ENCODE measurements around the gene FAXDC2.
"Not testable (repeated sequence)": the region's sequence is repeated elsewhere in the genome, so short reads cannot be mapped to it uniquely, and the experiment has no call there.

The FAXDC2 gene

DNA sequence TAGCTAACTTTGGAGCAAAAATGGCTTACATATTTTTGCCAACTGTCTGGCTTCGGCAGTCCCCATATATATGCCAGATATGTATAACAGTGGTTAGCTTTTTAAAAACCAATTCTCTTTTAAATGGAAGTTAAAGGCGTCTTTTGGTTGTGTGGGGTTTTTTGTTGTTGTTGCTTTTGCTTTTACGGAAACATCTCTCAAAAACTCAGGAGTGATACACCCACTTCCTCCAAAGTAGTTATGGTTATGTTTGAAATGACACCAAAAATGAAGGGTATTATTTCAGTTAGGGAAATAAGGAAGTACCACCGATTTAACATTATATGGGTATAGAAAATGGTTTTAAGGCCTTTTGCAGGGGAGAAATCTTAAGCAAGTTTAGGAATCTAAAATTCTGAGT, 10.4 kb upstream of the FAXDC2 start:
- peak in 1 of 5 experiments; percentile 31 for DNase-seq

GRCh38 chr5:154860123-154860522, 9.7 kb upstream of the FAXDC2 start:
- peak in 1 of 5 experiments; percentile 38 for DNase-seq

DNA sequence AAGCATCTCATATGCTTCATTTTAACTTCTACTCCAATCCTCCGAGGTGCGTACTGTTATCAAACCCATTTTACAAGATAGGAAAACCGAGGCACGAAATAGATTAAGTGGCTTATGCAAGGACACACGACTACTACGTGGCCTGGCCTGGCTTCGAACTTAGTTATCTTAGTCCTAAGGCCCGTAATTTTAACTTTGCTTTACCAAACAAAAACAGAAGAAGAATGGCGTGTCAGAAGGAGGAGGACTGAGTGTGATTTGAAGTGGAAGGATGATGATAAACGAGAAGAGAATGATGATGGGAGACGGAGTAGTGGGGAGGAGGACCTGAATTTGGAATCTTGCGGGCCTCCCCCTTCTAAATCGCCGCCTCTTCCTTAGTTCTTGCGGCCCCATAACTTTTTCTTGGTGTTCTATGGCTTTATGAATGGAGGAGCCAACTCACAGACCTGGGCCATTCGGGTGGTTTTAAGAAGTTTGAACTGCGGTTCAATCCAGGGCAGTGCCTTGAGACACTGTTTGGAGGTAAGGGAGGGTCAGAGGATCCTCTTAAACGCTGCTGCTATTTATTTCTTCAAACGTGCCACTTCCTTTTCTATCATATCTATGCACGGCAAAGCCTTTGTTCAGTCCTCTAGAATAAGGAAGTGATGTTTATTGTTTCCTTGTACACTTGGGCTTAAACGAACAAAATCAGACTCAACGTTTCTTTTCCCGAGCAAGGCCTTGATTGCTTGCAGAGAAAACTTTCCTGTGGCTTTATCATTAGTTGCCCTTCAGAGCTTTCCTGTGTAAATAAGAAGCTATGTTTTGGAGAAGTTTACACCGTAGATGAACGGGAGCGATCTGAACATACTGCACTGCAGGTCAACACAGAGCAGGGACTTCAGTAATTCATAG, 8.8 kb upstream of the FAXDC2 start:
- peak in 2 of 5 experiments; percentile 12 to 49 for DNase-seq

- DNase-seq, result peak; percentile 92 to 99 (median 97)
Measured at GRCh38 chr5:154858297-154858971, 8.0 kb upstream of the FAXDC2 start, which contains the start of gene CNOT8. TSS of gene CNOT8 (plus strand) at chr5:154858627. CDS start at chr5:154863279, 4,652 bp downstream.

- DNase-seq, result peak; percentile 66 to 92 (median 87)
Measured at GRCh38 chr5:154857530-154858296, 7.3 kb upstream of the FAXDC2 start.

DNA sequence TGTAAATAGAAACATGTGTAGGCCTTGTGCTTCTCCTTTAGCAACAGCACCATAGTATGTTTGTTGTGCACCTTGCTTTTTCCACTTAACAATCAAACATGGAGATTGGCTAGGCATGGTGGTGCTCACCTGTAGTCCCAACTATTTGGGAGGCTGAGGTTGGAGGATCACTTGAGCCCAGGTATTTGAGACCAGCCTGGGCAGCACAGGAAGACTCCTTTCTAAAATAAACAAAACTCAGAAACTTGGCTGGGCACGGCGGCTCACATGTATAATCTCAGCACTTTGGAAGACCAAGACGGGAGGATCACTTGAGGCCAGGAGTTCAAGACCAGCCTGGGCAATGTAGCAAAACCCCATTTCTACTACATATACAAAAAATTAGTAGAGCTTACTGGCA, 948 bp upstream of the FAXDC2 start:
- DNase-seq, result no peak

DNA sequence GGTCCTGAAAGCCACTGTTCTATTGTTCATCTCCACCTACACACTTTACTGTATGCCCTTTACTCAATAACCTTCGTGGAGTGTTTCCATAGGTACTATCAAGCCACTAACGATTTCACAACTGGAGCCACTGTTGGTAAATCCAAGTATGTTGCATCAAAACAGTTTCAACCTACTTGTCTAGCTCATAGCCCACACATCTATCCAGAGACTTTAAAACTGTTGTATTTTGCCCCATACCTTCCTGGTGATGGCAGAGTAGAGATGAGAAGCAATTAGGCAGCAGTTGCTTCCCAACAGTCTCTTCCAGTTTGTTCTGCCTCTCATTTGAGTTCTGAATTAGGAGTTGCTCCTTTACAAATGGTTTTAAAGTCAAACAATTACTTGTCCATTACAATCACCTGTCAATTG, 607 bp downstream of the FAXDC2 start:
- no peak for DNase-seq

DNA sequence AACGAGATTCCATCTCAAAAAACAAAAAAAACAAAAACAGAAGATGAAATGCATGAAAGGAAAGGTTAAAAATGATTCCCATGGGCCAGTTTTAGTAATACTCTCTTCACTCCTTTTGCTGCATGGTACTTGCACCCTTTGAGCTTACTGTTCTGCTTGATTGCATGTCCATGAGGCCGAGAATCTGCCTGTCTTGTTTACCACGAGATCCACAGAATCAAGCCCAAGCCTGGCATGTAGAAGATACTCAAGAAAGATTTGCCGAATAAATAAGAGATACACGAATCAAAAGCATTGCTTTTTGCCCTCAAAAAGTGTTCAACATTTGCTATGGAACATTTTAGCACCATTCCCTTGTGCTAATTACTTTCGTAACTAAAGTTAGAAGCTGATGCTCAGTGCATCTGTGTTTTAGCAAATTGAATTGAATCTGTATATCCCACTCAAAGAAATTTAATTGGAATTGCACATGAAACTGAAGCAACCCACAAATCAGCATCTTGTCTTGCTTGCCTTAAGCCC, 1.1 kb downstream of the FAXDC2 start:
- DNase-seq, result no peak

- DNase-seq, result no peak
Measured at GRCh38 chr5:154844809-154845208, 5.6 kb downstream of the FAXDC2 start.

GRCh38 chr5:154842689-154843530, 7.5 kb downstream of the FAXDC2 start:
- DNase-seq, result no peak

DNA sequence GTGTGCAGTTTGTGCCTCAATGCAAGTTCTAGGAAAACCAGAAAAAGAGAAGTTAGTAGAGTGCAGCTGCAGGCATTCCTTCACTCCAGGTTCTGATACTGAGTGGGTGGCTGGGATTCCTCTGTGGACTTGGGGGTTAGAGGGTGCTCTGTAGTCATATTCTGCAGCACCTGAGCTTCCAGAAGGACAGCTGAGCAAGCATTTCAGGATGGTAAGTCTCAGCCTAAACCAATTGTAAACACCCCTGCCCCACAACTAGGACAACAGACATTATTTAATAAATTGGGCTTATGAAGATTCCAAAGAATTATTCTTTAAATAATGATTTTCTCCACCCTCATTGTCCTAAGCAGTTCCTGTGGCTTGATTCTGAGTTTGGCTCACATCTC, 9.1 kb downstream of the FAXDC2 start:
- DNase-seq, result no peak

DNA sequence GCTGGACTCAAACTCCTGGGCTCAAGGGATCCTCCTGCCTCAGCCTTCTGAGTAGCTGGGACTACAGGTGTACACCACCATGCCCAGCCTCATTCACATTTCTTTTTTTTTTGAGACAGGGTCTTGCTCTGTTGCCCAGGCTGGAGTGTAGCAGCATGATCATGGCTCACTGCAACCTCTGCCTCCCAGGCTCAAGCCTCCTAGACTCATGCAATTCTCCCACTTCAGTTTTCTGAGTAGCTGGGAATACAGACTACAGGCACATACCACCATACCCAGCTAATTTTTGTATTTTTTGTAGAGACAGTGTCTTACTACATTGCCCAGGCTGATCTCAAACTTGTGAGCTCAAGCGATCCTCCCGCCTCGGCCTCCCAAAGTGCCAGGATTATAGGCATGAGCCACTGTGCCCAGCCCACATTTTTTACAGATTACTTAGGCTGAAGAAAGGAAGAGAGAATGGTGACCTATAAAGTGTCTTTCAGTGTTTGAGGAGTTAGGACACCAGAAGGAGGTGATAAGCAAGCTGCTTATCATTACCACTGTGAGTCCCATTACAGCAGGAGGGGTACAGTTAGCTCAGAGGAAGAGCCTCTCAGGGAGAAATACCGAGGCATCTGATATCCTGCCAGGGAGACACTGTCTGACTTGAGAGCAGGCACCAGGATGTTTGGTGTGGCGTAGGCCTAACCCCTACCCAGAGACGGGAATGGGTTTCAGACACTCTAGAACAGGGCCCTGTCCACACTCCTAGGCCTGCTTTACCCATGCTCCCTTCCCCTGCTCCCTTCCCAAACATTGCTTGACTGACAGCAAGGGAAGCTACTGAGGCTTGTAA, 9.7 kb downstream of the FAXDC2 start:
- DNase-seq, result no peak

- no peak for DNase-seq
Measured at GRCh38 chr5:154837009-154837901, 13.1 kb downstream of the FAXDC2 start.

GRCh38 chr5:154836225-154836624, 14.2 kb downstream of the FAXDC2 start:
- no peak for DNase-seq

DNA sequence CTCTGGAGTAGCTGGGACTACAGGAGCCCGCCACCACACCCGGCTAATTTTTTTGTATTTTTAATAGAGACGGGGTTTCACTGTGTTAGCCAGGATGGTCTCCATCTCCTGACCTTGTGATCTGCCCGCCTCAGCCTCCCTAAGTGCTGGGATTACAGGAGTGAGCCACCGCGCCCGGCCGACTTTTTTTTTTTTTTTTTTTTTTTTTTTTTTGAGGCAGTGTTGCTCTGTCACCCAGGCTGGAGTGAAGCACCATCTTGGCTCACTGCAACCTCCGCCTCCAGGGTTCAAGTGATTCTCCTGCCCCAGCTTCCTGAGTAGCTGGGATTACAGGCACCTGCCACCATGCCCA, 14.7 kb downstream of the FAXDC2 start:
- not testable (repeated sequence) for DNase-seq

DNA sequence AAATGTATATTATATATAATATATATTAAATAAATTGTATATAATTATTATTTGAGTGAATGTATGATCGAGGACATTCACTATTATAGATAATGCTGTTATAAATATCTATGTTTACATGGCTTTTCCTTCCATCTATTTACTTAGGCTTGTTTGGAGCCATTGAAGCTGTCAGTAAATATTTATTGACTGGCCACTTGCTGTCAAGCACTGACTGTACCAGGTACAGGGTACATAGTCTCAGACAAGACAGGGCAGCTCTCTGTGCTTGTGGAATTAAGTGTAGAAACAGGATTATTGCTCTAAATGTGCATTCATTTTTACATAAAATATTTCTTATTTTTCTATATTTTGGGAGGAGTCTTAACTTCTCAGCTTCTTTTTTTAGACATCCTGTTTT, 16.4 kb downstream of the FAXDC2 start:
- DNase-seq, result no peak

GRCh38 chr5:154832804-154833203, 17.6 kb downstream of the FAXDC2 start:
- DNase-seq, result not testable (repeated sequence)

GRCh38 chr5:154831451-154831850, 19.0 kb downstream of the FAXDC2 start:
- DNase-seq, result no peak

GRCh38 chr5:154830596-154830995, 19.8 kb downstream of the FAXDC2 start:
- no peak for DNase-seq

- DNase-seq, result no peak
Measured at GRCh38 chr5:154830219-154830595, 20.2 kb downstream of the FAXDC2 start.
